HT-29 (cell line): ENCODE results near the gene ADCY9. TPM values are rescaled to one million over a fixed set of nuclear protein-coding genes. Genes with fewer than 3 reads are reported as not detected.

Experiments used
- DNase-seq: peaks from one replicate; pipeline ENCODE4 v3.0.0-alpha.2; 2015; ENCODE audit warnings: low spot score
- total RNA-seq: library from RNA; depleted of rRNA; stranded (reverse); fragments of >200 nt; shearing (Covaris generic); gene quantifications from 2 replicates; pipeline ENCODE4 v1.2.3, GENCODE V29; 2014

The ADCY9 gene
- total RNA-seq, 1 experiment from 2014 or later, result 1.8 TPM

- DNase-seq, result no peak
Observed at GRCh38 chr16:4033951-4034350, 82.3 kb downstream of the ADCY9 start.

- peak; percentile 32 for DNase-seq
Observed at GRCh38 chr16:4032768-4033167, 83.5 kb downstream of the ADCY9 start.

- no peak for DNase-seq
Observed at GRCh38 chr16:4028144-4028543, 88.1 kb downstream of the ADCY9 start.

GRCh38 chr16:4026854-4027253 lies 89.4 kb downstream of the ADCY9 start:
- DNase-seq, result no peak

GRCh38 chr16:4025428-4025827 lies 90.8 kb downstream of the ADCY9 start:
- DNase-seq, result no peak

GRCh38 chr16:4021916-4022315 lies 94.3 kb downstream of the ADCY9 start:
- DNase-seq, result no peak

GRCh38 chr16:4021070-4021779 lies 95.0 kb downstream of the ADCY9 start:
- DNase-seq, result peak; percentile 55

GRCh38 chr16:4019371-4019791 lies 96.9 kb downstream of the ADCY9 start:
- no peak for DNase-seq

GRCh38 chr16:4018391-4018790 lies 97.9 kb downstream of the ADCY9 start:
- no peak for DNase-seq

GRCh38 chr16:4017807-4018206 lies 98.4 kb downstream of the ADCY9 start:
- no peak for DNase-seq

GRCh38 chr16:4016658-4017057 lies 99.6 kb downstream of the ADCY9 start:
- DNase-seq, result no peak

- DNase-seq, result no peak
Observed at GRCh38 chr16:4016005-4016352, 100.3 kb downstream of the ADCY9 start.

GRCh38 chr16:4015275-4016004 lies 100.8 kb downstream of the ADCY9 start:
- DNase-seq, result peak; percentile 2

- DNase-seq, result no peak
Observed at GRCh38 chr16:4011940-4012629, 104.2 kb downstream of the ADCY9 start.

- DNase-seq, result no peak
Observed at GRCh38 chr16:4011225-4011939, 104.9 kb downstream of the ADCY9 start.

- DNase-seq, result no peak
Observed at GRCh38 chr16:4010225-4011158, 105.8 kb downstream of the ADCY9 start.

GRCh38 chr16:4009177-4009576 lies 107.1 kb downstream of the ADCY9 start:
- no peak for DNase-seq

GRCh38 chr16:4008116-4008515 lies 108.1 kb downstream of the ADCY9 start:
- no peak for DNase-seq

- no peak for DNase-seq
Observed at GRCh38 chr16:4006397-4006999, 109.7 kb downstream of the ADCY9 start.

- no peak for DNase-seq
Observed at GRCh38 chr16:4005731-4006130, 110.5 kb downstream of the ADCY9 start.
